Measurements from ENCODE around the gene MAPK10. TPM values are rescaled to one million over a fixed set of nuclear protein-coding genes. Genes with fewer than 3 reads are reported as not detected.

MAPK10 gene
- total RNA-seq, 2 experiments from 2014 or later, result 0.28 to 0.36 TPM

- no peak for ATAC-seq (ENCODE audit: poor library complexity)
Observed at GRCh38 chr4:85953651-85954018, 406.2 kb downstream of the MAPK10 start.

GRCh38 chr4:85952972-85953650 is 406.7 kb downstream of the MAPK10 start:
- no peak for ATAC-seq (ENCODE audit: poor library complexity)

More at GRCh38 chr4:85953651-85954018, 406.2 kb downstream of the MAPK10 start:
- POLR2A ChIA-PET, result no interaction called here
- Histone ChIP-seq H3K36me3 (ENCODE audit: insufficient read depth, low read length) (no peaks in the 10 kb centered on the region), H3K9me3 (ENCODE audit: control insufficient read depth in 1 of 2, insufficient read depth in 1 of 2, low read length in 2 of 2) (peaks cover 0 to 5% of the 10 kb centered on the region in 2 experiments), H3K4me3 (ENCODE audit: low read length) (no peak overlapping the region), H3K4me1 (ENCODE audit: insufficient read depth, low read length) (no peaks in the 10 kb centered on the region), H3K27ac (ENCODE audit: low read depth in 1 of 2, low read length in 2 of 2) (no peak overlapping the region), H3K27me3 (ENCODE audit: control insufficient read depth in 1 of 2, insufficient read depth in 2 of 2, low read length in 2 of 2) (no peaks in the 10 kb centered on the region)
- H3K9me3 Mint-ChIP-seq, result no peaks in the 10 kb centered on the region
- intact Hi-C loops (cut with DNase I, micrococcal nuclease), result no loop called here
- CTCF ChIA-PET, result no interaction called here
- H3K27me3 Mint-ChIP-seq, result no peaks in the 10 kb centered on the region
- no peak for TF ChIP-seq CTCF (IDR thresholded peaks at IDR 0.05)
- no peak overlapping the region for H3K27ac Mint-ChIP-seq
- H3K36me3 Mint-ChIP-seq (ENCODE audit: low read depth), result no peaks in the 10 kb centered on the region
- no peak overlapping the region for H3K4me3 Mint-ChIP-seq
- H3K4me1 Mint-ChIP-seq (ENCODE audit: low read depth), result no peaks in the 10 kb centered on the region
- no peak for DNase-seq

GRCh38 chr4:85952528-85952927 is 407.3 kb downstream of the MAPK10 start:
- no peak for TF ChIP-seq CTCF (IDR thresholded peaks at IDR 0.05)
- ChIA-PET POLR2A (no interaction called here), CTCF (no interaction called here)
- ATAC-seq (ENCODE audit: poor library complexity), result no peak
- H3K27ac Mint-ChIP-seq, result no peak overlapping the region
- Histone ChIP-seq H3K36me3 (ENCODE audit: insufficient read depth, low read length) (no peaks in the 10 kb centered on the region), H3K27me3 (ENCODE audit: control insufficient read depth in 1 of 2, insufficient read depth in 2 of 2, low read length in 2 of 2) (no peaks in the 10 kb centered on the region), H3K4me3 (ENCODE audit: low read length) (no peak overlapping the region), H3K9me3 (ENCODE audit: control insufficient read depth in 1 of 2, insufficient read depth in 1 of 2, low read length in 2 of 2) (peaks cover 0 to 5% of the 10 kb centered on the region in 2 experiments), H3K4me1 (ENCODE audit: insufficient read depth, low read length) (no peaks in the 10 kb centered on the region), H3K27ac (ENCODE audit: low read depth in 1 of 2, low read length in 2 of 2) (no peak overlapping the region)
- no peaks in the 10 kb centered on the region for H3K27me3 Mint-ChIP-seq
- H3K36me3 Mint-ChIP-seq (ENCODE audit: low read depth), result no peaks in the 10 kb centered on the region
- no peak for DNase-seq
- no peaks in the 10 kb centered on the region for H3K9me3 Mint-ChIP-seq
- no peaks in the 10 kb centered on the region for H3K4me1 Mint-ChIP-seq (ENCODE audit: low read depth)
- intact Hi-C loops (cut with DNase I, micrococcal nuclease), result no loop called here
- no peak overlapping the region for H3K4me3 Mint-ChIP-seq

More at GRCh38 chr4:85952972-85953650, 406.7 kb downstream of the MAPK10 start:
- H3K27ac ChIP-seq (ENCODE audit: low read depth in 1 of 2, low read length in 2 of 2), result no peak overlapping the region
- Mint-ChIP-seq H3K27ac (no peak overlapping the region), H3K4me1 (ENCODE audit: low read depth) (no peaks in the 10 kb centered on the region), H3K4me3 (no peak overlapping the region), H3K9me3 (no peaks in the 10 kb centered on the region), H3K36me3 (ENCODE audit: low read depth) (no peaks in the 10 kb centered on the region), H3K27me3 (no peaks in the 10 kb centered on the region)
- no peaks in the 10 kb centered on the region for H3K27me3 ChIP-seq (ENCODE audit: control insufficient read depth in 1 of 2, insufficient read depth in 2 of 2, low read length in 2 of 2)
- no peak for TF ChIP-seq CTCF (IDR thresholded peaks at IDR 0.05)
- peaks cover 0 to 5% of the 10 kb centered on the region in 2 experiments for H3K9me3 ChIP-seq (ENCODE audit: control insufficient read depth in 1 of 2, insufficient read depth in 1 of 2, low read length in 2 of 2)
- CTCF ChIA-PET, result no interaction called here
- POLR2A ChIA-PET, result no interaction called here
- intact Hi-C loops (cut with DNase I, micrococcal nuclease), result no loop called here
- H3K4me3 ChIP-seq (ENCODE audit: low read length), result no peak overlapping the region
- H3K4me1 ChIP-seq (ENCODE audit: insufficient read depth, low read length), result no peaks in the 10 kb centered on the region
- no peaks in the 10 kb centered on the region for H3K36me3 ChIP-seq (ENCODE audit: insufficient read depth, low read length)
- no peak for DNase-seq
